ENCODE results near the gene MPDZ. TPM values are rescaled to one million over a fixed set of nuclear protein-coding genes. Genes with fewer than 3 reads are reported as not detected.

The MPDZ gene
- total RNA-seq, 1 donor from 2014 or later = 88.3 TPM

DNA sequence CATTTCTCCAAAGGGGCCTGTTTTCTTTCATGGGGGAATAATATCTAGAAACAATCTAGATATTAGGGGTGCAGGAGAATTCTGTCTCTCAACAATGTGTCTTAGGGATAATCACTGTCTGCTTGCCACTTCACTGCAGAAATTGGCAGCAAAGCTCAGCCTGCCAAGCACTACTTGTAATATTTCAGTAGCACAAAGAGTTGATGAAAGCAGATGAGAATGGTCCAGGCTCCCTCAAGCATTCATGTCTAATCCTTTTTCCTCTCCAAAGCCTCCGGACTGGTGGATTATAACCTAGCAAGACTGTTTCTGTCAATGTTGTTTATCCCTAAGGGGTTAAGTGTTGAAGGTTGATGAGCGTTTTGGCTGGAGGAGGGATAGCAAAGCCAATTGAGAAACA is 13.3 kb upstream of the MPDZ start:
- Mint-ChIP-seq H3K36me3 (peaks cover 2% of the 10 kb centered on the region), H3K4me3 (no peak overlapping the region), H3K9me3 (peaks cover 12% of the 10 kb centered on the region), H3K27ac (no peak overlapping the region), H3K27me3 (ENCODE audit: insufficient read depth, low read depth) (no peaks in the 10 kb centered on the region), H3K4me1 (peaks cover 4% of the 10 kb centered on the region)
- no peak for TF ChIP-seq EZH2phosphoT487 (IDR thresholded peaks at IDR 0.05)
- TF ChIP-seq EZH2 (IDR thresholded peaks at IDR 0.05) = no peak
- TF ChIP-seq, protein P1, sequence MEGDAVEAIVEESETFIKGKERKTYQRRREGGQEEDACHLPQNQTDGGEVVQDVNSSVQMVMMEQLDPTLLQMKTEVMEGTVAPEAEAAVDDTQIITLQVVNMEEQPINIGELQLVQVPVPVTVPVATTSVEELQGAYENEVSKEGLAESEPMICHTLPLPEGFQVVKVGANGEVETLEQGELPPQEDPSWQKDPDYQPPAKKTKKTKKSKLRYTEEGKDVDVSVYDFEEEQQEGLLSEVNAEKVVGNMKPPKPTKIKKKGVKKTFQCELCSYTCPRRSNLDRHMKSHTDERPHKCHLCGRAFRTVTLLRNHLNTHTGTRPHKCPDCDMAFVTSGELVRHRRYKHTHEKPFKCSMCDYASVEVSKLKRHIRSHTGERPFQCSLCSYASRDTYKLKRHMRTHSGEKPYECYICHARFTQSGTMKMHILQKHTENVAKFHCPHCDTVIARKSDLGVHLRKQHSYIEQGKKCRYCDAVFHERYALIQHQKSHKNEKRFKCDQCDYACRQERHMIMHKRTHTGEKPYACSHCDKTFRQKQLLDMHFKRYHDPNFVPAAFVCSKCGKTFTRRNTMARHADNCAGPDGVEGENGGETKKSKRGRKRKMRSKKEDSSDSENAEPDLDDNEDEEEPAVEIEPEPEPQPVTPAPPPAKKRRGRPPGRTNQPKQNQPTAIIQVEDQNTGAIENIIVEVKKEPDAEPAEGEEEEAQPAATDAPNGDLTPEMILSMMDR (IDR thresholded peaks at IDR 0.05) = no peak
- H3F3A ChIP-seq (ENCODE audit: low read depth) = no peaks in the 10 kb centered on the region
- no peak for DNase-seq (ENCODE audit: low spot score)
- H3K36me3 ChIP-seq = no peaks in the 10 kb centered on the region
- no peaks in the 10 kb centered on the region for H3K27me3 ChIP-seq
- H2AFZ ChIP-seq (replicated peaks) = no peak overlapping the region
- H3K4me1 ChIP-seq = no peaks in the 10 kb centered on the region
- no peak overlapping the region for H3K9ac ChIP-seq
- no peak overlapping the region for H3K27ac ChIP-seq
- H3K4me3 ChIP-seq = no peak overlapping the region
- no peak overlapping the region for H3K4me2 ChIP-seq
- H3K79me2 ChIP-seq (ENCODE audit: low read depth) = no peaks in the 10 kb centered on the region
- H4K20me1 ChIP-seq (ENCODE audit: low read depth) = no peaks in the 10 kb centered on the region
- H3K9me3 ChIP-seq (ENCODE audit: low read depth) = no peaks in the 10 kb centered on the region

DNA sequence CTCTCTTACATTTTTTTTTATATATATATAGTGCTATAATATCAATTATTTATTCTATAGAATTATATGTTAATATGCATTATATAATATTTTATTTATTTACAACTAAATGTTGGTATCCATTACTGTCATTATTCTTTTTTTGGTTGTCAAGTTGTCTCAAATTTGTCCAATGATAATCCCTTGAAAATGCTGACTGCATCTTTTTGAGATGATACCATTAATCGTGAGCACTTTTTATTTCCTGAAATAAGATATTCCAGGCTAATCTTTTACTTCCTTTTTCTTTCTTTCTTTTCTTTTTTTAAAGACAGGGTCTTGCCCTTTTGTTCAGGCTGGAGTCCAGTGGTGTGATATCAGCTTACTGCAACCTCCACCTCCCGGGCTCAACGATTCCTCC is 12.7 kb upstream of the MPDZ start:
- TF ChIP-seq, protein P1 (IDR thresholded peaks at IDR 0.05) = no peak
- TF ChIP-seq EZH2 (IDR thresholded peaks at IDR 0.05) (no peak), EZH2phosphoT487 (IDR thresholded peaks at IDR 0.05) (no peak)
- no peak overlapping the region for H2AFZ ChIP-seq (replicated peaks)
- no peaks in the 10 kb centered on the region for H3K27me3 Mint-ChIP-seq (ENCODE audit: insufficient read depth, low read depth)
- H4K20me1 ChIP-seq (ENCODE audit: low read depth) = no peaks in the 10 kb centered on the region
- no peaks in the 10 kb centered on the region for H3F3A ChIP-seq (ENCODE audit: low read depth)
- H3K9me3 Mint-ChIP-seq = peaks cover 11% of the 10 kb centered on the region
- H3K27ac Mint-ChIP-seq = no peak overlapping the region
- H3K4me2 ChIP-seq = no peak overlapping the region
- no peaks in the 10 kb centered on the region for H3K27me3 ChIP-seq
- peaks cover 4% of the 10 kb centered on the region for H3K4me1 Mint-ChIP-seq
- H3K4me3 ChIP-seq = no peak overlapping the region
- H3K79me2 ChIP-seq (ENCODE audit: low read depth) = no peaks in the 10 kb centered on the region
- H3K4me3 Mint-ChIP-seq = no peak overlapping the region
- DNase-seq (ENCODE audit: low spot score) = no peak
- no peaks in the 10 kb centered on the region for H3K36me3 ChIP-seq
- H3K36me3 Mint-ChIP-seq = peaks cover 2% of the 10 kb centered on the region
- H3K9ac ChIP-seq = no peak overlapping the region
- H3K4me1 ChIP-seq = no peaks in the 10 kb centered on the region
- no peak overlapping the region for H3K27ac ChIP-seq
- H3K9me3 ChIP-seq (ENCODE audit: low read depth) = no peaks in the 10 kb centered on the region

DNA sequence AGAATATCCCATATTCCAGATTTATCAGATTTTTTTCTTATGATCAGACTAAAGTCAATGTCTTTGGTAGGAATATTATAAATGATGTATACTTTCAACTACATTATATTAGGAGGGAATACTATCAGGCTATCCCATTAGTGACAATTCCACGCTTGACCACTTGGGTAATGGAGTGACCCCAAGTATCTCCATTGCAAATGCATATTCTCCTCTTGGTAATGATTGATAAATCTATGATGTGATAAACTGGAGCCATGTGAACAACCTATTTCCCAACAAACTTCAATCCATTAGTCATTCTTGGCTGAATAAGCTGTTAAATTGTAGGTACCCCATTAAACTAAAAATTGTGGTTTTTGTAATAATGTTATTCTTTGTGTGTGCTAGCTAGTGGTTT is 12.2 kb upstream of the MPDZ start:
- H3K9ac ChIP-seq = no peak overlapping the region
- H3K4me3 ChIP-seq = no peak overlapping the region
- TF ChIP-seq EZH2 (IDR thresholded peaks at IDR 0.05) = no peak
- TF ChIP-seq, protein P1 (IDR thresholded peaks at IDR 0.05) = peak; percentile 29
- H3K4me2 ChIP-seq = no peak overlapping the region
- no peak overlapping the region for H3K27ac Mint-ChIP-seq
- peaks cover 4% of the 10 kb centered on the region for H3K4me1 Mint-ChIP-seq
- H3K4me3 Mint-ChIP-seq = no peak overlapping the region
- H3K27me3 Mint-ChIP-seq (ENCODE audit: insufficient read depth, low read depth) = no peaks in the 10 kb centered on the region
- no peaks in the 10 kb centered on the region for H3F3A ChIP-seq (ENCODE audit: low read depth)
- H3K36me3 ChIP-seq = no peaks in the 10 kb centered on the region
- no peaks in the 10 kb centered on the region for H4K20me1 ChIP-seq (ENCODE audit: low read depth)
- no peaks in the 10 kb centered on the region for H3K79me2 ChIP-seq (ENCODE audit: low read depth)
- DNase-seq (ENCODE audit: low spot score) = no peak
- no peaks in the 10 kb centered on the region for H3K27me3 ChIP-seq
- no peaks in the 10 kb centered on the region for H3K36me3 Mint-ChIP-seq
- H2AFZ ChIP-seq (replicated peaks) = no peak overlapping the region
- no peaks in the 10 kb centered on the region for H3K9me3 ChIP-seq (ENCODE audit: low read depth)
- H3K27ac ChIP-seq = no peak overlapping the region
- H3K4me1 ChIP-seq = no peaks in the 10 kb centered on the region
- H3K9me3 Mint-ChIP-seq = peaks cover 7% of the 10 kb centered on the region

Data from neural progenitor cell (in vitro differentiated cells).